Type B pancreatic cell (in vitro differentiated cells): ENCODE data around the gene TMTC1. TPM values are rescaled to one million over a fixed set of nuclear protein-coding genes. Genes with fewer than 3 reads are reported as not detected.

Source experiments
- DNase-seq: peaks from one replicate; pipeline ENCODE4 v3.0.0; 2021; ENCODE audit warnings: mixed read lengths; ENCODE audit not compliant: unreplicated experiment; ENCODE audit errors: extremely low spot score
- H3K27ac Mint-ChIP-seq: 2 replicates; pipeline ENCODE4 v1.8.0; 2021; ENCODE audit warnings: mild to moderate bottlenecking, mixed read lengths
- H3K27me3 Mint-ChIP-seq: 2 replicates; pipeline ENCODE4 v1.8.0; 2021; ENCODE audit warnings: mixed read lengths
- H3K36me3 Mint-ChIP-seq: 2 replicates; pipeline ENCODE4 v1.8.0; 2021; ENCODE audit warnings: mixed read lengths
- H3K4me1 Mint-ChIP-seq: one replicate; pipeline ENCODE4 v1.8.0; 2021; ENCODE audit warnings: mixed read lengths; ENCODE audit not compliant: unreplicated experiment
- H3K4me3 Mint-ChIP-seq: 2 replicates; pipeline ENCODE4 v1.8.0; 2021; ENCODE audit warnings: mild to moderate bottlenecking, mixed read lengths
- H3K9me3 Mint-ChIP-seq: 2 replicates; pipeline ENCODE4 v1.8.0; 2021; ENCODE audit warnings: mixed read lengths
- total RNA-seq: library from RNA; stranded (reverse); gene quantifications from 2 replicates; pipeline ENCODE4 v1.2.1, GENCODE V29; 2021; ENCODE audit warnings: low replicate concordance
- TF ChIP-seq, protein P1 (sequence below): fragments of 200-600 bp; sonication (generic); conservative IDR thresholded peaks from 2 replicates; pipeline ENCODE4 v1.5.0; 2021; ENCODE audit warnings: antibody characterized with exemption, mild to moderate bottlenecking

Gene TMTC1
- total RNA-seq, 1 donor from 2014 or later = 24.0 TPM

DNA sequence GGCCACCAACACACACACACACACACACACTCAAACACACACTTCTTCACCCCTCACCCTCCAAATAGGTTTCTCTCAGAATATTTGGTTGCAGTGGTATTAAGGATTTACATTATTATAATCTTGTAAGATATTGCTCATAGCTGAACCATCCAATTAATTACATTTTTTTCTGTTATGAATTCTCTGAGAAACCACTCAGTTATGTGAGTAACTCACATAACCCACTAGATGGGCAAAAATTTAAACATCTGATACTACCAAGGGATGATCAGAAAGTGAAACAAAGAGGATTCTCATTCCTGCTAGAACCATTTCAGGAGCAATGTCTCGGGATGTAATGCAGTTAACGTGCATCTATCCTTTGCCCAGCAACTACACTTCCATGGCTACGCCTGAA, 31.6 kb downstream of the TMTC1 start:
- no peak overlapping the region for H3K27ac Mint-ChIP-seq
- TF ChIP-seq, protein P1, sequence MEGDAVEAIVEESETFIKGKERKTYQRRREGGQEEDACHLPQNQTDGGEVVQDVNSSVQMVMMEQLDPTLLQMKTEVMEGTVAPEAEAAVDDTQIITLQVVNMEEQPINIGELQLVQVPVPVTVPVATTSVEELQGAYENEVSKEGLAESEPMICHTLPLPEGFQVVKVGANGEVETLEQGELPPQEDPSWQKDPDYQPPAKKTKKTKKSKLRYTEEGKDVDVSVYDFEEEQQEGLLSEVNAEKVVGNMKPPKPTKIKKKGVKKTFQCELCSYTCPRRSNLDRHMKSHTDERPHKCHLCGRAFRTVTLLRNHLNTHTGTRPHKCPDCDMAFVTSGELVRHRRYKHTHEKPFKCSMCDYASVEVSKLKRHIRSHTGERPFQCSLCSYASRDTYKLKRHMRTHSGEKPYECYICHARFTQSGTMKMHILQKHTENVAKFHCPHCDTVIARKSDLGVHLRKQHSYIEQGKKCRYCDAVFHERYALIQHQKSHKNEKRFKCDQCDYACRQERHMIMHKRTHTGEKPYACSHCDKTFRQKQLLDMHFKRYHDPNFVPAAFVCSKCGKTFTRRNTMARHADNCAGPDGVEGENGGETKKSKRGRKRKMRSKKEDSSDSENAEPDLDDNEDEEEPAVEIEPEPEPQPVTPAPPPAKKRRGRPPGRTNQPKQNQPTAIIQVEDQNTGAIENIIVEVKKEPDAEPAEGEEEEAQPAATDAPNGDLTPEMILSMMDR = no peak
- no peak for DNase-seq
- no peaks in the 10 kb centered on the region for H3K4me1 Mint-ChIP-seq
- H3K27me3 Mint-ChIP-seq = no peaks in the 10 kb centered on the region
- no peaks in the 10 kb centered on the region for H3K9me3 Mint-ChIP-seq
- H3K36me3 Mint-ChIP-seq = peaks cover 38% of the 10 kb centered on the region
- no peak overlapping the region for H3K4me3 Mint-ChIP-seq

DNA sequence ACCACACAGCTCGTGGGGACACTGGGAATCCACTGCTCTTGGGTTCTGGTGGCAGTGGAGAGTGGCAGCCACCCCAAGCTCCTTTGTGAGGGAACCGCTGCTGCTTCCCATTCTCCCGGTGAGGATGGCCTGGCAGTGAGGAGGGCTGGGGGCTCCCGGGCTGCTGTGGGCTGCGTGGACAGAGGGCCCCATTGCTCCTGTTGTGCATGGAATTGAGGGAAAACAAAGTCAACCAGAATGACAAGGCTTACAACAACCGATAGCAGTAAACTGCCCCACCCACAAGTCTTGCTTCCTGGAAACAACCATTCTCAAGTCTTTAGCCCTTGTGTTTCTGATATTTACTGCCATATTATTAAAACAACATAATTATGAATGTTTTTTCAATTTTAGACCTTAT, 32.1 kb downstream of the TMTC1 start:
- TF ChIP-seq, protein P1 = no peak
- H3K36me3 Mint-ChIP-seq = peaks cover 36% of the 10 kb centered on the region
- H3K27ac Mint-ChIP-seq = no peak overlapping the region
- no peaks in the 10 kb centered on the region for H3K4me1 Mint-ChIP-seq
- no peaks in the 10 kb centered on the region for H3K9me3 Mint-ChIP-seq
- DNase-seq = no peak
- no peak overlapping the region for H3K4me3 Mint-ChIP-seq
- H3K27me3 Mint-ChIP-seq = no peaks in the 10 kb centered on the region

DNA sequence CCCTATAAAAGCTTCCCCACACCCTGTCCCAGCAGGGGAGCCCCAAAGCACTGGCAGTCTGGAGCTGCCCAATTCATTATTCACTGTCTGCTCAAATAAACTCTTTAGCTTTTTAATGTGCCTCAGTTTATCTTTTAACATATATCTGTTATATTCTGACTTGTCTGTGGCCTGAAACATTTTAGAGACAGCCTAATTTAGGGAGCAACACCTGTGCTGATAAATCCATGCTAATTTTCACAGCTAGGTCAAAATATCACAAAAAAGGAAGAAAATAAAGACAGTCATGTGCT, 32.9 kb downstream of the TMTC1 start:
- H3K9me3 Mint-ChIP-seq = no peaks in the 10 kb centered on the region
- DNase-seq = no peak
- H3K4me3 Mint-ChIP-seq = no peak overlapping the region
- H3K27me3 Mint-ChIP-seq = no peaks in the 10 kb centered on the region
- H3K27ac Mint-ChIP-seq = no peak overlapping the region
- H3K4me1 Mint-ChIP-seq = no peaks in the 10 kb centered on the region
- H3K36me3 Mint-ChIP-seq = peaks cover 38% of the 10 kb centered on the region
- TF ChIP-seq, protein P1 = no peak

DNA sequence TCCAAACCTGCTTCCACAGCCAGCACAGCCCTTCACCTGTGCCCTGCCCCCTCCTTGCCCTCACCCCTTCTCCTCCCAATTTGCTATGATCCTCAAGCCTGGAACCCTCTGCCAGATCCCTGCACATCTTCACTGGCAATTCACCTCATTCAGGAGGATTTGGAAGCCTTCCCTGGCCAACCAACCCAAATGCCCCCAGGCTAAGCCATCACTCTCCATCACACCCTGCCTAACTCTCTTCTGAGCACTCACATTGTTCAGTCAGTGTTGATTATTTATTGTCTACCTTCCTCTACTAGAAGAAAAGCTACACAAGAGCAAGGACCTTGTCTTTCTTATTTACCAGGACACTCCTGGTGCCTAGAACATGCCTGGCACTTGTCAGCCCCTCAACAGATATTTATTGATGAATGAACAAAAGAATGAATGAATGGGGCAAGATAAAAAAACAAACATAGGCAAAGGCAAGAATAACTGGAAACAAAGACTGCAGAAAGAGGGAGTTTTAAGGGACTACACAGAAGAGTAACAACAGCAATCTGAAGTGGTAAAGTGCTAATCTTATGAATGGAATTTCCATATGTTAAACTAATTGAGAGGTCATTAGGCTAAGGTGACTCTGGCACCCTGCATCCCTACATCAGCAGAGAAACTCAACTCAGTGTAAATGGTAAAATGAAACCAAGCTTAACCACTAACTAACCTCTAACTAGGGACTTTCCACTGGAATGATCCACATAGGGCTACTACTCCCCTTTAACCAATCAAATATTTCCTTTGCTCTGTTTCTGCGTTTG, 33.4 kb downstream of the TMTC1 start:
- Mint-ChIP-seq H3K4me1 (no peaks in the 10 kb centered on the region), H3K27me3 (no peaks in the 10 kb centered on the region), H3K36me3 (peaks cover 41% of the 10 kb centered on the region), H3K4me3 (no peak overlapping the region), H3K9me3 (no peaks in the 10 kb centered on the region), H3K27ac (no peak overlapping the region)
- TF ChIP-seq, protein P1 = no peak
- DNase-seq = no peak

DNA sequence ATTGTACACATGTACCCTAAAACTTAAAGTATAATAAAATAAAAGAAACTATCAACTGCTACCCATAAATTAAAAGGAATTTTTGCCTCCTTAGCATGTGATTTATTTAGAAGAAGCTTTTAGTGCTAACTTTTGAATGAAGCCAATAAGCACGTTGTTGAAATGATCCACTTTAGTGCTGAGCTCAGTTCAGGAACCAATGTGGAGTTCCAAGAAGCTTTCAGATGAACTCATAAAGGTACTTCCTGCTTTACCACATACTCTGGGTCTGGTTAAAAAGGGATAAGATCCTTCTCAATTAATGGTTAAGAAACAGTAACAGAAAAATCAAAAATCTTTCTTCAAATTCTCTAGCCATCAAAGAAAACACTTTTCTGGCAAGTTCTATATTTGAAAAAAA, 39.4 kb downstream of the TMTC1 start:
- no peaks in the 10 kb centered on the region for H3K27me3 Mint-ChIP-seq
- no peak overlapping the region for H3K4me3 Mint-ChIP-seq
- peaks cover 36% of the 10 kb centered on the region for H3K36me3 Mint-ChIP-seq
- DNase-seq = no peak
- no peaks in the 10 kb centered on the region for H3K9me3 Mint-ChIP-seq
- H3K27ac Mint-ChIP-seq = no peak overlapping the region
- TF ChIP-seq, protein P1 = no peak
- H3K4me1 Mint-ChIP-seq = peaks cover 16% of the 10 kb centered on the region

DNA sequence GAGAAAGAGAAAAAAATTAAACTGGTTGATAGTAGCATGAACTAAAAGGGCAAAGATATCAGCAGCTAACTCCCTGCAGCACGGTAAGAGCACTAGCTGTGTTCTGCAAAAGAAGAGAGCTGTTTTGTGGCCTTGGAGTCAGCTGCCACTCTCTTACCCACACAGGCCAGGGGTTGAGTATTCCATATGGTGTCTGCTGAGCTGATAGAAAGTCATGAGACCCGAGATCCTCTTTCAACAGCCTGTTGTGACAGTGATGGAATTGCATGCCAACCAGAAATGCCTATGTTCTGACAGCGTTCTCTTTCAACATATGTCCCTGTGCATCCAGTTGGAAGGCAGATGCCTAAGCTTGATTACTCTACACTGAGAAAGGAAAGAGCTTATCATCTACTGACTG, 39.9 kb downstream of the TMTC1 start:
- H3K27me3 Mint-ChIP-seq = no peaks in the 10 kb centered on the region
- no peak overlapping the region for H3K27ac Mint-ChIP-seq
- H3K4me1 Mint-ChIP-seq = peaks cover 16% of the 10 kb centered on the region
- H3K9me3 Mint-ChIP-seq = no peaks in the 10 kb centered on the region
- peaks cover 36% of the 10 kb centered on the region for H3K36me3 Mint-ChIP-seq
- DNase-seq = no peak
- no peak overlapping the region for H3K4me3 Mint-ChIP-seq
- TF ChIP-seq, protein P1 = no peak
